ENCODE results near the gene GHRL.

GRCh38 chr3:10311710-10312109, 19.0 kb upstream of the GHRL start:
- TF ChIP-seq CTCF (IDR thresholded peaks at IDR 0.05) (no peak), POLR2A (IDR thresholded peaks at IDR 0.05) (no peak)

Measured in adrenal gland (tissue), 5 donors.